K562 (cell line): ENCODE data around the gene ZNF324B. TPM values are rescaled to one million over a fixed set of nuclear protein-coding genes. Genes with fewer than 3 reads are reported as not detected.
"Not testable (repeated sequence)": the region's sequence is repeated elsewhere in the genome, so short reads cannot be mapped to it uniquely, and the experiment has no call there.

Source experiments
- ATAC-seq: fragments of 200-7000 bp; cut with Tn5 transposase; 3 replicates; pipeline ENCODE4 v1.9.1; 2020; ENCODE audit warnings: moderate library complexity
- BruUV-seq: library from RNA; stranded (reverse); fragments of 400-500 nt; replicated peaks from 2 replicates; lab custom pipeline; 2021; lab: Mats Ljungman, UMichigan
- CTCF ChIA-PET: fragments of 300-600 bp; formaldehyde crosslinking; extraction: SDS; loops from one replicate; lab custom pipeline; 2021; ENCODE audit warnings: low intra/inter-chr PET ratio; lab: Yijun Ruan, JAX
- POLR2A ChIA-PET: fragments of 300-600, 350-650 bp; sonication (Branson Sonifier 250); formaldehyde crosslinking; extraction: SDS; loops from one replicate; lab custom pipeline; 2021; ENCODE audit warnings: antibody characterized with exemption, inconsistent platforms; lab: Yijun Ruan, JAX
- DNase-seq, 4 experiments: peaks; one replicate each; pipeline versions ENCODE4 v3.0.0 to v3.0.0-alpha.2; 2011 to 2018; ENCODE audit warnings: low spot score in 3 of 4, mixed read lengths in 3 of 4; ENCODE audit errors: extremely low read depth in 1 of 4
- FAIRE-seq: peaks from 2 replicates; lab custom pipeline; 2011; peaks lifted over from hg19 to GRCh38; lab: Jason Lieb, UNC
- H2AFZ ChIP-seq: 2 replicates; pipeline ENCODE4 v1.6.0; 2011; ENCODE audit warnings: low read depth, low read length, control low read depth, inconsistent platforms
- H3K27ac ChIP-seq: fragments of 200-600 bp; 3 replicates; pipeline ENCODE4 v1.8.0; 2011; ENCODE audit warnings: low read depth, mild to moderate bottlenecking, control low read depth, inconsistent platforms, low read length, moderate library complexity, mixed read lengths; ENCODE audit errors: extremely low read depth
- H3K27me3 ChIP-seq, 2 experiments: fragments of 300-600 bp in 1 of 2; 2 replicates in 1 of 2; 3 replicates in 1 of 2; pipeline versions ENCODE4 v1.6.0 to v1.8.0; 2011; ENCODE audit warnings: inconsistent platforms in 2 of 2, low read length in 2 of 2, mild to moderate bottlenecking in 1 of 2, mixed read lengths in 1 of 2, moderate library complexity in 1 of 2; ENCODE audit not compliant: control insufficient read depth in 2 of 2, insufficient read depth in 2 of 2
- H3K36me3 ChIP-seq: fragments of 300-600 bp; 3 replicates; pipeline ENCODE4 v1.8.0; 2011; ENCODE audit warnings: mild to moderate bottlenecking, low read length, inconsistent platforms; ENCODE audit not compliant: control insufficient read depth, insufficient read depth
- H3K4me1 ChIP-seq, 2 experiments: fragments of 200-600 bp in 1 of 2; replicated peaks in 1 of 2; 2 replicates in 1 of 2; 3 replicates in 1 of 2; pipeline versions ENCODE4 v1.5.1 to v1.8.0; 2011; ENCODE audit warnings: inconsistent platforms in 2 of 2, low read length in 2 of 2, mild to moderate bottlenecking in 1 of 2, mixed read lengths in 1 of 2, moderate library complexity in 1 of 2; ENCODE audit not compliant: control insufficient read depth in 2 of 2, insufficient read depth in 2 of 2
- H3K4me2 ChIP-seq: 2 replicates; pipeline ENCODE4 v1.6.1; 2011; ENCODE audit warnings: low read length, control low read depth, inconsistent platforms, mixed read lengths; ENCODE audit not compliant: insufficient read depth
- H3K4me3 ChIP-seq: fragments of 200-600 bp; sonication (generic), shearing (Covaris generic); 2 replicates; pipeline ENCODE4 v1.5.1; 2016; ENCODE audit warnings: control low read depth, inconsistent platforms
- H3K79me2 ChIP-seq: fragments of 200-600 bp; 3 replicates; pipeline ENCODE4 v1.8.0; 2011; ENCODE audit warnings: low read length, inconsistent platforms; ENCODE audit not compliant: control insufficient read depth, insufficient read depth
- H3K9ac ChIP-seq, 2 experiments: 2 replicates each; pipeline versions ENCODE4 v1.6.0 to v1.6.1; 2011; ENCODE audit warnings: low read depth in 2 of 2, low read length in 2 of 2, control low read depth in 1 of 2, inconsistent platforms in 1 of 2, mild to moderate bottlenecking in 1 of 2, mixed read lengths in 1 of 2; ENCODE audit not compliant: insufficient read depth in 1 of 2
- H3K9me1 ChIP-seq: one replicate; pipeline ENCODE4 v1.6.0; 2011; ENCODE audit warnings: inconsistent platforms, mild to moderate bottlenecking, low read length, moderate library complexity; ENCODE audit not compliant: control insufficient read depth, insufficient read depth
- H3K9me3 ChIP-seq: replicated peaks from 2 replicates; pipeline ENCODE4 v1.5.1; 2011; ENCODE audit warnings: low read depth, low read length, inconsistent platforms; ENCODE audit not compliant: control insufficient read depth, insufficient read depth
- H4K20me1 ChIP-seq: replicated peaks from 2 replicates; pipeline ENCODE4 v1.6.1; 2011; ENCODE audit warnings: low read length, inconsistent platforms, mixed read lengths; ENCODE audit not compliant: control insufficient read depth, insufficient read depth
- CTCF ChIP-seq, 3 experiments: IDR thresholded peaks in 2 of 3; conservative IDR thresholded peaks in 1 of 3; 2 replicates each; pipeline ENCODE4 v1.5.1; 2011 to 2012; ENCODE audit warnings: low read length in 3 of 3, mild to moderate bottlenecking in 3 of 3, control low read depth in 2 of 3, improper control_type of control experiment in 1 of 3, inconsistent platforms in 1 of 3, low read depth in 1 of 3, mixed read lengths in 1 of 3, moderate library complexity in 1 of 3; ENCODE audit not compliant: insufficient read depth in 2 of 3
- RBM25 ChIP-seq: fragments of 200-400 bp; formaldehyde crosslinking; IDR thresholded peaks from 2 replicates; pipeline ENCODE4 v1.6.1; 2018; ENCODE audit warnings: low read length, low read depth, moderate library complexity; ENCODE audit not compliant: severe bottlenecking
- ZNF384 ChIP-seq: IDR thresholded peaks from 2 replicates; pipeline ENCODE4 v1.6.1; 2012; ENCODE audit warnings: low read depth, low read length, improper control_type of control experiment
- WGBS: fragments of 100-300 bp; shearing (Covaris generic); methylation state at CpG from one replicate; pipeline ENCODE4 v1.1.6; 2016; ENCODE audit warnings: low coverage, mixed read lengths; ENCODE audit not compliant: insufficient coverage; ENCODE audit errors: missing lambda C conversion rate; 5-methylcytosine and 5-hydroxymethylcytosine counted together
- in situ Hi-C: fragments of 300-500 bp; cut with MboI; formaldehyde crosslinking; loops from 4 replicates; pipeline ENCODE4 v1.15.0; 2018; ENCODE audit warnings: inconsistent platforms, mixed read lengths
- intact Hi-C: fragments of 100-400 bp; cut with micrococcal nuclease; formaldehyde crosslinking; loops from 2 replicates; pipeline ENCODE4 v1.14.2; 2022
- polyA plus RNA-seq, 8 experiments: library from polyadenylated mRNA; depleted of rRNA in 4 of 8; stranded (reverse) in 5 of 8; unstranded in 3 of 8; fragments of >200 nt; fragmentation: Nextera tagmentation in 2 of 8; fragmentation: Illumina TruSeq in 1 of 8; extraction: Ambion mirVana in 2 of 8; extraction: Trizol in 1 of 8; gene quantifications; 2 replicates each; pipeline versions ENCODE4 v1.2.1 to v1.2.3, GENCODE V29; 2011 to 2014; ENCODE audit warnings: inconsistent platforms in 1 of 8, missing spikeins in 1 of 8
- total RNA-seq, 7 experiments: library from RNA; depleted of rRNA in 6 of 7; stranded (reverse); fragments of >200 nt in 6 of 7; fragmentation: Illumina TruSeq in 2 of 7; extraction: Trizol in 2 of 7; gene quantifications; 2 replicates each; pipeline versions ENCODE4 v1.2.1 to v1.2.3, GENCODE V29; 2011 to 2021; ENCODE audit warnings: low replicate concordance in 1 of 7

The ZNF324B gene
- total and polyA plus RNA-seq, 9 of the 15 experiments (the other 6 are each of a cell fraction or from before 2014, with no cell fraction given): 0.20 to 13.5 (median 5.7) TPM

- H3K4me3 ChIP-seq, in situ Hi-C loops: not testable (repeated sequence)
- TF ChIP-seq RBM25 (peak; percentile 62), ZNF384 (peak; percentile 78), CTCF (IDR thresholded peaks at IDR 0.05 in 2 of 3, conservative IDR thresholded peaks at IDR 0.05 in 1 of 3; ENCODE audit: insufficient read depth in 2 of 3, low read depth in 1 of 3, low read length in 3 of 3) (peak in 1 of 3 experiments; percentile 13; a peak in 1 of 6 replicates)
- TF ChIP-seq, all 486 proteins: peak for 3; not testable (repeated sequence) for 483
- 96% methylated on average over 5 of the region's 5 CpGs for WGBS
- H3K4me2 ChIP-seq, FAIRE-seq, H3K9me3 ChIP-seq, H3K27ac ChIP-seq, H3K9ac ChIP-seq, intact Hi-C loops, H4K20me1 ChIP-seq, BruUV-seq, H2AFZ ChIP-seq, CTCF ChIA-PET, H3K9me1 ChIP-seq, H3K27me3 ChIP-seq, ATAC-seq: not testable (repeated sequence)
- POLR2A ChIA-PET: interaction anchor here (0.6 to 1.1 kb wide), 2 partner anchors 137 to 156 kb away, joined by 3 read pairs; no protein-coding TSS in a partner anchor
- peaks cover 14% of the 10 kb centered on the region for H3K79me2 ChIP-seq
- peaks cover 45% of the 10 kb centered on the region; the same call in 2 of the 3 replicates for H3K36me3 ChIP-seq
- DNase-seq: peak in 1 of 4 experiments; percentile 26
- peaks cover 7 to 23% of the 10 kb centered on the region in 2 experiments; a peak in 4 of 5 replicates for H3K4me1 ChIP-seq
Observed at GRCh38 chr19:58484349-58484748, 32.9 kb downstream of the ZNF324B start.
